KMS-11 (cell line): Measurements from ENCODE around the gene TRIM71.

ENCODE experiments used
- H2AFZ ChIP-seq: fragments of 200-600 bp; sonication (generic); 2 replicates; pipeline ENCODE4 v1.6.1; 2016; ENCODE audit warnings: antibody characterized with exemption, mixed run types, low read depth
- H3K27ac ChIP-seq: fragments of 200-600 bp; sonication (generic); 2 replicates; pipeline ENCODE4 v1.6.1; 2016; ENCODE audit warnings: mild to moderate bottlenecking, mixed run types
- H3K27me3 ChIP-seq: fragments of 200-600 bp; sonication (generic); 2 replicates; pipeline ENCODE4 v1.6.1; 2017; ENCODE audit warnings: mild to moderate bottlenecking, low read depth, mixed run types, moderate library complexity; ENCODE audit not compliant: insufficient read depth
- H3K36me3 ChIP-seq: fragments of 200-600 bp; sonication (generic); 2 replicates; pipeline ENCODE4 v1.6.1; 2017; ENCODE audit warnings: mild to moderate bottlenecking, mixed run types; ENCODE audit not compliant: insufficient read depth
- H3K4me1 ChIP-seq: fragments of 200-600 bp; sonication (generic); 2 replicates; pipeline ENCODE4 v1.6.1; 2016; ENCODE audit warnings: mild to moderate bottlenecking, low read depth, mixed run types; ENCODE audit not compliant: poor library complexity, severe bottlenecking
- H3K4me2 ChIP-seq: fragments of 200-600 bp; sonication (generic); 2 replicates; pipeline ENCODE4 v1.7.0; 2016; ENCODE audit warnings: mild to moderate bottlenecking, mixed run types
- H3K4me3 ChIP-seq: fragments of 200-600 bp; sonication (generic); IDR thresholded peaks from 2 replicates; pipeline ENCODE4 v1.6.1; 2017; ENCODE audit warnings: low read depth, low read length, mixed read lengths; ENCODE audit not compliant: insufficient read depth
- H3K79me2 ChIP-seq: fragments of 200-600 bp; sonication (generic); 2 replicates; pipeline ENCODE4 v1.6.1; 2016; ENCODE audit warnings: low read depth, mixed run types; ENCODE audit not compliant: insufficient read depth
- H3K9ac ChIP-seq: fragments of 200-600 bp; sonication (generic); 2 replicates; pipeline ENCODE4 v1.6.1; 2016; ENCODE audit warnings: mild to moderate bottlenecking, mixed run types
- H4K20me1 ChIP-seq: fragments of 200-600 bp; sonication (generic); 2 replicates; pipeline ENCODE4 v1.6.1; 2016; ENCODE audit warnings: mild to moderate bottlenecking, mixed run types; ENCODE audit not compliant: insufficient read depth
- CTCF ChIP-seq: fragments of 200-600 bp; sonication (generic); conservative IDR thresholded peaks from 2 replicates; pipeline ENCODE4 v1.6.1; 2017; ENCODE audit warnings: low read depth, mild to moderate bottlenecking, antibody characterized with exemption, low read length, moderate library complexity, mixed read lengths

Gene TRIM71

GRCh38 chr3:32866533-32866932, 48.7 kb downstream of the TRIM71 start:
- Histone ChIP-seq H2AFZ (no peak overlapping the region), H3K4me1 (peaks cover 30% of the 10 kb centered on the region), H3K27ac (no peak overlapping the region), H3K79me2 (no peaks in the 10 kb centered on the region), H3K27me3 (no peaks in the 10 kb centered on the region), H3K9ac (no peak overlapping the region), H4K20me1 (no peaks in the 10 kb centered on the region), H3K36me3 (no peaks in the 10 kb centered on the region), H3K4me2 (no peak overlapping the region), H3K4me3 (no peak overlapping the region)
- TF ChIP-seq CTCF = no peak

GRCh38 chr3:32867954-32868353, 50.2 kb downstream of the TRIM71 start:
- Histone ChIP-seq H3K27me3 (no peaks in the 10 kb centered on the region), H4K20me1 (no peaks in the 10 kb centered on the region), H3K27ac (no peak overlapping the region), H3K9ac (no peak overlapping the region), H3K36me3 (no peaks in the 10 kb centered on the region), H3K4me3 (no peak overlapping the region), H3K4me2 (no peak overlapping the region), H3K4me1 (peaks cover 31% of the 10 kb centered on the region), H3K79me2 (no peaks in the 10 kb centered on the region), H2AFZ (no peak overlapping the region)
- no peak for TF ChIP-seq CTCF

- Histone ChIP-seq H2AFZ (no peak overlapping the region), H3K36me3 (no peaks in the 10 kb centered on the region), H3K9ac (no peak overlapping the region), H3K4me1 (peaks cover 37% of the 10 kb centered on the region), H3K27me3 (no peaks in the 10 kb centered on the region), H4K20me1 (no peaks in the 10 kb centered on the region), H3K4me3 (no peak overlapping the region), H3K79me2 (no peaks in the 10 kb centered on the region), H3K4me2 (0 out of 2 replicates have a peak overlapping the region, but pooled peaks have one; percentile 64), H3K27ac (no peak overlapping the region)
- no peak for TF ChIP-seq CTCF
Measured at GRCh38 chr3:32868719-32869512, 51.1 kb downstream of the TRIM71 start.

- Histone ChIP-seq H3K36me3 (no peaks in the 10 kb centered on the region), H3K79me2 (no peaks in the 10 kb centered on the region), H4K20me1 (no peaks in the 10 kb centered on the region), H3K9ac (no peak overlapping the region), H3K4me3 (no peak overlapping the region), H3K4me2 (peak overlapping the region; percentile 64), H2AFZ (no peak overlapping the region), H3K4me1 (peaks cover 37% of the 10 kb centered on the region), H3K27me3 (no peaks in the 10 kb centered on the region), H3K27ac (no peak overlapping the region; the same call in 1 of the 2 replicates)
- TF ChIP-seq CTCF = no peak
Measured at GRCh38 chr3:32869513-32870047, 51.8 kb downstream of the TRIM71 start.
